Endothelial cell of umbilical vein (primary cell): ENCODE measurements around the gene PIGV. TPM values are rescaled to one million over a fixed set of nuclear protein-coding genes. Genes with fewer than 3 reads are reported as not detected.
A peak's percentile ranks its signal among the peaks of the same experiment; 100 is the strongest.

Experiments
- BruUV-seq: library from RNA; stranded (reverse); fragments of 400-500 nt; replicated peaks from 2 replicates; lab custom pipeline; 2021; lab: Mats Ljungman, UMichigan
- CTCF ChIA-PET: fragments of 300-600, 350-600 bp; sonication (Branson Sonifier 250); formaldehyde crosslinking; loops from one replicate; lab custom pipeline; 2021; ENCODE audit warnings: antibody characterized with exemption, inconsistent platforms; lab: Charles Lee
- POLR2A ChIA-PET: fragments of 300-600, 350-600 bp; sonication (Branson Sonifier 250); formaldehyde crosslinking; loops from one replicate; lab custom pipeline; 2021; ENCODE audit warnings: antibody characterized with exemption, inconsistent platforms; lab: Charles Lee
- DNase-seq: peaks from one replicate; pipeline ENCODE4 v3.0.0-alpha.2; 2011; ENCODE audit warnings: low read depth, low spot score
- FAIRE-seq: peaks from 2 replicates; lab custom pipeline; 2011; peaks lifted over from hg19 to GRCh38; lab: Jason Lieb, UNC
- H2AFZ ChIP-seq: 2 replicates; pipeline ENCODE4 v1.6.0; 2012; ENCODE audit warnings: low read depth, low read length, control low read depth, inconsistent platforms
- H3K27ac ChIP-seq: 2 replicates; pipeline ENCODE4 v1.5.1; 2011; ENCODE audit warnings: low read depth, mild to moderate bottlenecking, control low read depth, low read length, moderate library complexity; ENCODE audit not compliant: insufficient read depth
- H3K27me3 ChIP-seq, 2 experiments: 2 replicates each; pipeline versions ENCODE4 v1.6.0 to v1.6.1; 2011; ENCODE audit warnings: low read length in 2 of 2, mixed read lengths in 1 of 2; ENCODE audit not compliant: control insufficient read depth in 2 of 2, insufficient read depth in 2 of 2
- H3K36me3 ChIP-seq, 2 experiments: 2 replicates in 1 of 2; 3 replicates in 1 of 2; pipeline ENCODE4 v1.5.1; 2011; ENCODE audit warnings: low read length in 2 of 2, mild to moderate bottlenecking in 1 of 2, moderate library complexity in 1 of 2; ENCODE audit not compliant: control insufficient read depth in 2 of 2, insufficient read depth in 2 of 2; ENCODE audit errors: extremely low read depth in 1 of 2
- H3K4me1 ChIP-seq: 3 replicates; pipeline ENCODE4 v1.5.1; 2011; ENCODE audit warnings: mild to moderate bottlenecking, low read length; ENCODE audit not compliant: control insufficient read depth, insufficient read depth; ENCODE audit errors: extremely low read depth
- H3K4me2 ChIP-seq: 2 replicates; pipeline ENCODE4 v1.6.1; 2011; ENCODE audit warnings: low read length, control low read depth, mixed read lengths; ENCODE audit not compliant: insufficient read depth
- H3K4me3 ChIP-seq, 3 experiments: fragments of 200-600 bp in 1 of 3; sonication (generic), shearing (Covaris generic) in 1 of 3; replicated peaks in 1 of 3; 2 replicates each; pipeline ENCODE4 v1.5.1; 2011 to 2016; ENCODE audit warnings: control low read depth in 3 of 3, low read length in 3 of 3, mild to moderate bottlenecking in 2 of 3, inconsistent platforms in 1 of 3, low read depth in 1 of 3, moderate library complexity in 1 of 3; ENCODE audit not compliant: insufficient read depth in 1 of 3
- H3K79me2 ChIP-seq: 2 replicates; pipeline ENCODE4 v1.6.0; 2012; ENCODE audit warnings: low read length, inconsistent platforms; ENCODE audit not compliant: control insufficient read depth, insufficient read depth
- H3K9ac ChIP-seq: replicated peaks from 2 replicates; pipeline ENCODE3; 2011; ENCODE audit warnings: low read length, control low read depth; ENCODE audit not compliant: insufficient read depth; ENCODE audit errors: extremely low read depth
- H3K9me1 ChIP-seq: replicated peaks from 3 replicates; pipeline ENCODE4 v1.6.0; 2011; ENCODE audit warnings: mild to moderate bottlenecking, low read length; ENCODE audit not compliant: control insufficient read depth, insufficient read depth; ENCODE audit errors: extremely low read depth
- H3K9me3 ChIP-seq: replicated peaks from 2 replicates; pipeline ENCODE4 v1.5.1; 2012; ENCODE audit warnings: low read length, inconsistent platforms; ENCODE audit not compliant: control insufficient read depth, insufficient read depth
- H4K20me1 ChIP-seq: replicated peaks from 2 replicates; pipeline ENCODE3; 2011; ENCODE audit warnings: mild to moderate bottlenecking, low read length; ENCODE audit not compliant: control insufficient read depth, insufficient read depth; ENCODE audit errors: extremely low read depth
- CTCF ChIP-seq, 2 donors: IDR thresholded peaks; 1 replicate in 1 of 2; 2 replicates in 1 of 2; pipeline ENCODE4 v1.5.1; 2011; ENCODE audit warnings: low read length in 2 of 2, mild to moderate bottlenecking in 2 of 2, moderate library complexity in 2 of 2, control low read depth in 1 of 2, inconsistent platforms in 1 of 2, low read depth in 1 of 2; ENCODE audit not compliant: insufficient read depth in 1 of 2; ENCODE audit errors: extremely low read depth in 1 of 2
- MAX ChIP-seq: IDR thresholded peaks from 2 replicates; pipeline ENCODE4 v1.6.1; 2011; ENCODE audit not compliant: insufficient read depth, insufficient read length
- POLR2A ChIP-seq: IDR thresholded peaks from 2 replicates; pipeline ENCODE4 v1.6.1; 2012; ENCODE audit warnings: low read depth, mild to moderate bottlenecking, control low read depth, low read length
- POLR2AphosphoS5 ChIP-seq: IDR thresholded peaks from 2 replicates; pipeline ENCODE4 v1.6.1; 2012; ENCODE audit warnings: low read depth, mild to moderate bottlenecking, control low read depth, low read length, moderate library complexity; ENCODE audit not compliant: insufficient read depth
- dilution Hi-C: fragments of 300-500 bp; cut with MboI; formaldehyde crosslinking; loops from one replicate; pipeline ENCODE4 v1.15.0; 2019; ENCODE audit warnings: low sequenced_read_pairs; ENCODE audit not compliant: extremely low pct_ligation_motif_present
- intact Hi-C: fragments of 100-400 bp; cut with micrococcal nuclease; formaldehyde crosslinking; loops from one replicate; pipeline ENCODE4 v1.10.0; 2022
- polyA plus RNA-seq, 4 experiments: library from polyadenylated mRNA; depleted of rRNA in 3 of 4; stranded (reverse) in 3 of 4; unstranded in 1 of 4; fragments of >200 nt; gene quantifications; 2 replicates each; pipeline versions ENCODE4 v1.2.1 to v1.2.3, GENCODE V29; 2011 to 2012; ENCODE audit warnings: missing spikeins in 1 of 4
- total RNA-seq: library from RNA; stranded (reverse); gene quantifications from 2 replicates; pipeline ENCODE4 v1.2.3, GENCODE V29; 2021

PIGV gene
- total and polyA plus RNA-seq, 2 donors (not counting 3 experiments of a cell fraction or from before 2014, with no cell fraction given), result 7.5 to 11.9 TPM

GRCh38 chr1:26788836-26789611, 1.3 kb downstream of the PIGV start:
- Histone ChIP-seq H3K79me2 (no peaks in the 10 kb centered on the region), H3K9me1 (no peaks in the 10 kb centered on the region), H2AFZ (peak overlapping the region; percentile 10), H3K27me3 (no peaks in the 10 kb centered on the region), H3K9me3 (no peaks in the 10 kb centered on the region), H3K4me3 (peak overlapping the region in 2 of 3 experiments; percentile 51 to 76), H3K4me2 (peak overlapping the region; percentile 84), H3K36me3 (peaks cover 0 to under 1% of the 10 kb centered on the region in 2 experiments), H3K4me1 (peaks cover 40% of the 10 kb centered on the region), H3K9ac (peak overlapping the region; percentile 85), H4K20me1 (no peaks in the 10 kb centered on the region), H3K27ac (peak overlapping the region; percentile 69)
- DNase-seq (peak; percentile 77), FAIRE-seq (peak; percentile 84)
- POLR2A ChIA-PET, result interaction anchor here (1.2 kb wide), 1 partner anchor 97 kb away, joined by 6 read pairs; no protein-coding TSS in a partner anchor
- CTCF ChIA-PET, result interaction anchor here (0.5 to 9.4 kb wide), 51 partner anchors 10 to 1727 kb away, joined by 3 to 428 read pairs (median 5); partner anchors contain the start of genes ARID1A and GPN2
- TF ChIP-seq POLR2A, result peak; percentile 53
- peak; percentile 60 for TF ChIP-seq POLR2AphosphoS5
- TF ChIP-seq CTCF (IDR thresholded peaks at IDR 0.05; ENCODE audit: extremely low read depth in 1 of 2, insufficient read depth in 1 of 2, low read depth in 1 of 2, low read length in 2 of 2), result peak; percentile 87 to 92
- TF ChIP-seq MAX, result no peak
- dilution Hi-C loops (loop anchor here (5.0 kb wide), 1 partner anchor 87 kb away; no protein-coding TSS in a partner anchor), intact Hi-C loops (loop anchor here (1.0 to 2.0 kb wide), 5 partner anchors 66 to 288 kb away; no protein-coding TSS in a partner anchor)
- no TSS peak for BruUV-seq
